Renal cortical epithelial cell (primary cell): ENCODE results near the gene NPIPB2. TPM values are rescaled to one million over a fixed set of nuclear protein-coding genes. Genes with fewer than 3 reads are reported as not detected.
"Not testable (repeated sequence)": the region's sequence is repeated elsewhere in the genome, so short reads cannot be mapped to it uniquely, and the experiment has no call there.

Experiments
- DNase-seq: peaks from one replicate; pipeline ENCODE4 v3.0.0-alpha.2; 2011; ENCODE audit warnings: low read depth
- total RNA-seq: library from RNA; depleted of rRNA; stranded (reverse); fragments of >200 nt; gene quantifications from 2 replicates; pipeline ENCODE4 v1.2.3, GENCODE V29; 2014

NPIPB2 gene
- total RNA-seq, 1 donor from 2014 or later: 4.0 TPM

DNA sequence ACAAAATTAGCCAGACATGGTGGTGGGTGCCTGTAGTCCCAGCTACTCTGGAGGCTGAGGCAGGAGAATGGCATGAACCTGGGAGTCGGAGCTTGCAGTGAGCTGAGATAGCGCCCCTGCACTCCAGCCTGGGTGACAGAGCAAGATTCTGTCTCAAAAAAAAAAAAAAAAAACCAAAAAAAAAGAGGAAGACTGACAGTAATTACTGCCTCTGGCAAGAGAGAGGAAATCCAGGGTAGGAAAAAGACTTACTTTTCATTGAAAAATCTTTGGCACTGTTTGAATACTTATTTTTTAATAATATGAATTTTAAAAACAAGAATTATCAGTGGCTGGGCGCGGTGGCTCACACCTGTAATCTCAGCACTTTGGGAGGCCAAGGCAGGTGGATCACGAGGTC is 20.6 kb upstream of the NPIPB2 start:
- DNase-seq: not testable (repeated sequence)

DNA sequence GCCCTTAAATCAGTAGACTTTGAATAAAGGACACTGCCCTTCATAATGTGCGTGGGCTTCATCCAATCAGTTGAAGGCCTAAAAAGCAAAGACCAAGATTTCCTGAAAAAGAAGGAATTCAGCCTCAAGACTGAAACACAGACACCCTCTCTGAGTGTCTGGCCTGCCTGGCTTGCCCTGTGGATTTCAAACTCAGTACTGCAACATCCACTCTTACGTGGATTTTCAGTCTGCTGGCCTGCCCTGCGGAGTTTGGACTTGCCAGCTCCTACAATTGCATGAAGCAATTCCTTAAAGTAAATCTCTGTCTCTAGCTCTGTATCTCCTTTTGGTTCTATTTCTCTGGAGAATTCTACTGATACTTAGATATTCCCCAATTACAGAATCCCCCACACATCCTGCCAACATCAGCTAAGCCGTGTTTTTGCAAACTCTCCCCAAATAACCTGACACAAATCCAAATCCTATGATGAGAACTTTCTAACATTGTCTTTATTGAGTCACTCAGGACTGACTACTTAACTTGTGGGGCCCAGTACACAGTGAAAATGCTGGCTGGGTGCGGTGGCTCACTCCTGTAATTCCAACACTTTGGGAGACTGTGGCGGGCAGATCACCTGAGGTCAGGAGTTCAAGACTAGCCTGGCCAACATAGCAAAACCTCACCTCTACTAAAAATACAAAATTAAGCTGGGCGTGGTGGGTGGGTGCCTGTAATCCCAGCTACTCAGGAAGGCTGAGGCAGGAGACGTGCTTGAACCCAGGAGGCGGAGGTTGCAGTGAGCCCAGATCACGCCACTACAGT is 15.9 kb upstream of the NPIPB2 start:
- DNase-seq: no peak

DNA sequence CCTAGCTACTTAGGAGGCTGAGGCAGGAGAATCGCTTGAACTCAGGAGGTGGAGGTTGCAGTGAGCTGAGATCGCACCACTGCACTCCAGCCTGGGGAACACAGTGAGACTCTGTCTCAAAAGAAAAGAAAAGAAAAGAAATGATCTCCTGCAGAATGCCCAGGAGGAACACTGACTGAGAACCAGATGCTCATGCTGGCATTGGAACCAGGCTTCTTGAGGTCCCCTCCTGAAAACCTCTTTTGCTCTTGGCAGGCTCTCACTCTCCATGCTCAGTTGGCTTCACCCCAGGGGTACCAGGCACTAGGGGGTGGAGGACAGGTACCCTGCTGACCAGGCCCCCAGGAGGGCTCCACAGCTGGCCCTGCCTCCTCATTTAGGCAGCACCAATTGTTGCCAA is 14.7 kb upstream of the NPIPB2 start:
- DNase-seq: no peak

DNA sequence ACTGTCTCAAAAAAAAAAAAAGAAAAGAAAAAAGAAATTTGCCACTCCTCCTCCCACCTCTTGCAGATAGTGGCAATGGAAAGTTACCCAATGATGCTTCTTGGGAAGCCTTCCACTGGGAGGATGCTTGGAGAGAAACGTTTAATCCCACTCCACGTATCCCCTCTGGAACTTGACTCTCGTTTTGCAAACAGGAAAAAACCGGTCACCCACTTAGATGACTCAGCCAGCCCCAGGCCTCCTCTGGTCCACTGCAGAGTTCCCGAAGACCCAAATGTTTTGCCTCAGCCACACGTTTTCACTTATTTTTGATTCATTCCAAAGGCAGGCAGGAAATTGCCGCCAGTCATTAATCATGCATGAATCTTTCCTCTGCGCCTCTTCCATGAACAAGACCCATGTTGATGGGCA is 13.9 kb upstream of the NPIPB2 start:
- peak; percentile 87 for DNase-seq

DNA sequence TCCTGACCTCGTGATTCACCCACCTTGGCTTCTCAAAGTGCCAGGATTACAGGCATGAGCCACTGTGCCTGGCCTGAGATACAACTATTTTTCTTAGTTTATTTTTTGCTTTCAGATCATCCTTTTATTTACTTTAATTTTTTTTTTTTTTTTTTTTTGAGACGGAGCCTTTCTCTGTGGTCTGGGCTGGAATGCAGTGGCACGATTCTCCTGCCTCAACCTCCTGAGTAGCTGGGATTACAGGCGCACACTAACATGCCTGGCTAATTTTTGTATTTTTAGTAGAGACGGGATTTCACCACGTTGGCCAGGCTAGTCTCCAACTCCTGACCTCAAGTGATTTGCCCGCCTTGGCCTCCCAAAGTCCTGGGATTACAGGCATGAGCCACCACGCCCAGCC is 11.7 kb upstream of the NPIPB2 start:
- DNase-seq: not testable (repeated sequence)

DNA sequence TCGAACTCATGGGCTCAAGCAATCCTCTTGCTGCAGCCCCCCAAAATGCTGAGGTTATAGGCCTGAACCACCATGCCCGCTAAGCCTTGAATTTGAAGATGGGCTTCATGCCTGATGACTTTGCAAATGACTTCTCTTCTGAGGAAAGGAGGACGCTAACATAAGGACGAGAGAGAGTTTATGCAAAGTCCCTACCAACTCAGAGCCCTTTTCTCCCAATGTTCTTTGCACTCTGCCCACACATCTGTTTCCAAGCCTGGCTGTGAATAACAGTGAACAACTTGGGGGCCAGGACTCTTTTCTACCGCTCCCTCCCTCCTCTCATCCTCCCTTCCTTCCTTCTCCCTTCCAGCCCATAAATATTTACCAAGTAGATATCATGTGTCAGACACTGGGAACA is 8.5 kb upstream of the NPIPB2 start:
- no peak for DNase-seq

DNA sequence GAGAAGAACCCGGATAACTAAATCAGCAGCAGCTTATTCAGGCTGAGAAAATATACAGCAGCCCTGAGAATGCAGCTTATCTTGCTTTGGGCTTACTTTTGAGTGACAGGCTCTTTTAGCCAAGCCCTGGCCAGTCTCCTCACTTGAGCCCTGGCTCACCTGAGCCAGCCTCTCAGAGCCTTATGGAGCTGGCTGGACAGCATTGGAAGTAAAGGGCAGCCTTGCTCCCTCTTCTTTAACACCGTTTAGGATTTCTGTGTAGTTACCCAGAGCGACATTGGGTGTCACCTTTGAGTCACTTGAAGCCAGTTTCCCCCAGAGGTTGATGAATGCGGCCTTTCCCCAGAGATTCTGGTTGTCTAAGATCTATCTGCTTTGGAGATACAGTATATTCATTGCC is 7.7 kb upstream of the NPIPB2 start:
- DNase-seq: peak; percentile 51

DNA sequence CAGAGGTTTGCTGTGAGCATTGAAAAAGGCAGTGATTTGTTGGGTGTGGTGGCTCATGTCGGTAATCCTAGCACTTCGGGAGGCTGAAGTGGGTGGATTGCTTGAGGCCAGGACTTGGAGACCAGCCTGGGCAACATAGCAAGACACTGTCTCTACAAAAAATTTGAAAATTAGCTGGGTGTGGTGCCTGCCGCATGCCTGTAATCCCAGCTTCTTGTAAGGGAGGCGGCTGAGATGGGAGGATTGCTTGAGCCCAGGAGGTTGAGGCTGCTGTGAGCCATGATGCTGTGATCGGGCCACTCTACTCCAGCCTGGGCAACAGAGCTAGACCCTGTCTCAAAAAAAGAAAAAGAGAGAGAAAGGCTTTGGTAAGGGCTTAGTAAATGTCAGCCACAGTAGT is 7.0 kb upstream of the NPIPB2 start:
- DNase-seq: no peak

DNA sequence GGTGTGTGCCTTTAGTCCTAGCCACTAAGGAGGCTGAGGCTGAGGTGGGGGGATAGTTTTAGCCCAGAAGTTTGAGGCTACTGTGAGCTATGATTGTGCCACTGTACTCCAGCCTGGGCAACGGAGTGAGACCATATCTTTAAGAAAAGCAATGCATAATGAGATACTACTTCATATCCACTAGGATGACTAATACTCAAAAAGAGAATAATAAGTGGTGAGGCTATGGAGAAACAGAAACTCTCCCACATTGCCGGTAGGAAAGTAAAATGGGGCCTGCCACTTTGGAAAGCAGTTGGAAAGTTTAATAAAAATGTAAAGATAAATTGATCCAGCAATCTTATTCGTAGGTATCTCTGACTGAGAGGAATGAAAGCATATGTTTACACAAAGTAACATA is 4.6 kb upstream of the NPIPB2 start:
- DNase-seq: peak; percentile 52

DNA sequence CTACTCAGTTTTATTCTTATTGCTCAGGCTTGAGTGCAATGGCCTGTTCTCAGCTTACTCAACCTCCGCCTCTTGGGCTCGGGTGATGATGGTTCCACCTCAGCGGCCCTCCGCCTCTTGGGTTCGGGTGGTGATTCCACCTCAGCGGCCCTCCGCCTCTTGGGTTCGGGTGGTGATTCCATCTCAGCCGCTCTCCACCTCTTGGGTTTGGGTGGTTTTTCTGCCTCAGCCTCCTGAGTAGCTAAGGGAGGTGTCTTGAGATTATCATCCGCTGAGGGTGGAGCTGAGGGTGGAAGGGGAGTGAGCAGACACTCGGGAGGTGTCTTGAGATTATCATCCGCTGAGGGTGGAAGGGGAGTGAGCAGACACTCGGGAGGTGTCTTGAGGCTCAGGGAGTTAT is 14.5 kb downstream of the NPIPB2 start:
- not testable (repeated sequence) for DNase-seq

DNA sequence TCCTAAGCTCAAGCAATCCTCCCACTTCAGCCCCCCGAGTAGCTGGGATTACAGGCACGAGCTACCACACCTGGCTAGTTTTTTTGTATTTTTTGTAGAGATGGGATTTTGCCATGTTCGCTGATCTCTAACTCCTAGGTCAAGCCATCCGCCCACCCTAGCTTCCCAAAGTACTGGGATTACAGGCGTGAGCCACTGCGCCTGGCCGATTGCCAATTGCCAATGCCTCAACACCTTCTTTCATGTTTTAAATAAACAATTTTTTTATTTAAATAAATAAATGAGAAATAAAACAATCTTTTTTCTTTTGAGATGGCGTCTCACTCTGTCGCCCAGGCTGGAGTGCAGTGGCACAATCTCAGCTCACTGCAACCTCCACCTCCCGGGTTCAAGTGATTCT is 17.8 kb downstream of the NPIPB2 start:
- DNase-seq: not testable (repeated sequence)

DNA sequence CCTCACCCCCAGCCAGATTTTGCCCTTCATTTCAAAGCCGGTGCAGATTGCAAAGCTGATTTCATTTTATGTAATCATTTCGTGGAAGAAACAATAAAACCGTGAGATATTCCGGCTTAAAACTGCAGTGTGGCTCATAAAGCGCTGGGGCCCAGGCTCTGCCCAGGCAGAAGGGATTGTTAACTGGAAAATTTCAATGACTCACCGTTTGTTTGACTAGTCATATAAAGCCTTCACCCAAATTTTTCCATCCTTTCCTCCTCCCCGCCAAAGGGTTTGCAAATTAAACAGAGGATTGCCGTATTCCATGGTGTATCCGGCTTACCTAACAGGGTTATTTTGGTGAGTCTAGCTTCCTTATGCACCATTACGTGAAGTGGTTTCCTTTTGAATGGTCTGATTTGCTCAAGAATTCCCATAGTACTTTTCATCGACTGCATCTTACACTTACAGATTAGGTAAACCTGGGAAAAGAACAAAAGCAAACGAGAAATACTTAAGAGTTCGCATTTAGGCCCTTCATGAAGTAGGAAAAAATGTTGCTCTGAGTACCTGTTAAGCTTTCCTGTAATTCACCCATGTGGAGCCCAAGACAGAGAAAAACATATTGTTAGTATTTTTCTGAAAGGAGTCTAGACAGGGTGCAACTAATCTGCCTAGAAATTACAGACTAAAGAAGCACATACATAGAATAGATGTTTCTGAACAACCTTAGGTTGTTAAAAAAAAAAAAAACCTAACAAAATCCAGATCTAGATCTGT is 25.1 kb downstream of the NPIPB2 start:
- DNase-seq: peak; percentile 57

DNA sequence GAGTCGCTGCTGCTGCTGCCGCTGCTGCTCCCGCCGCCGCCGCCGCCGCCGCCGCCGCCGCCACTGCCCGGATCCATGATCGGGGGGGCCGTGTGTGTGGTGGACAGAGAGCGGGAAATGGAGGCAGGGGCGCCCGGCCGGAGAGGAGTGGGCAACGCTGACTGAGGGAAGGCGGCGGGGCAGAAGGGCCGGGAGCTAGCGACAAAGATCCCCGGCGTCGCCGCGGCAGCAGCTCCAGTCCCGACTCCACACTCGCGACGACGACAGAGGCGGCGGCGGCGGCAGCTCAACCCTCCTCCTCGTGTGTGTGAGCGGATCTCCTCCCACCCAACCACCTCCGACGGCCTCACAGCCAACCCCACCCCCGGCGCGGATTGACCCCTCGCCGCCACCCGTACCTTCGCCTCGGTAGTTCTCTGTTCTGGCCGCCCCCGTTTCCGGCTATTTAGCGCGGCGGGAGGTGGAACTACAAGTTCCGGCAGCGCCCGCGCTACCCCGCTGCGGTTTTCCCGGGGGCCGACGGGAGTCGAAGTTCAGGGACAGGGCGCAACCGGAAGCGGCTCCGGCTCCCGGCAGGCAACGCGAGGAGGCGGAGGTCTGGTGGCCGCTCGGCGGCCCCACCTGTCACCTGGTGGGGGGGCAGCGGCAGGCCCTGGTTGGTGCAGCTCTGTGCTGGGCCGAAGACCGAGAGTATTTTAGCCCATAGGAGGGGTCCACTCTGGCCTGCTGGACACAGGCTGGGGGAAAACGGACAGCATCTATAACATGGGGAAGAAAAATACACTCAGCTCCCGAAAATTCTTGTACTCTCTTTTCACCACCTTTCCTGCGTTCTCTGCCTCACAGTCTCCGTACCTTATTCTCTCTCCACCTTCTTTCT is 26.0 kb downstream of the NPIPB2 start, which contains the start of gene GSPT1:
TSS of gene GSPT1 (minus strand) at position 313 of the 880 bp plus-strand sequence. CDS start at position 77, 236 bp downstream.
- DNase-seq: peak; percentile 90

DNA sequence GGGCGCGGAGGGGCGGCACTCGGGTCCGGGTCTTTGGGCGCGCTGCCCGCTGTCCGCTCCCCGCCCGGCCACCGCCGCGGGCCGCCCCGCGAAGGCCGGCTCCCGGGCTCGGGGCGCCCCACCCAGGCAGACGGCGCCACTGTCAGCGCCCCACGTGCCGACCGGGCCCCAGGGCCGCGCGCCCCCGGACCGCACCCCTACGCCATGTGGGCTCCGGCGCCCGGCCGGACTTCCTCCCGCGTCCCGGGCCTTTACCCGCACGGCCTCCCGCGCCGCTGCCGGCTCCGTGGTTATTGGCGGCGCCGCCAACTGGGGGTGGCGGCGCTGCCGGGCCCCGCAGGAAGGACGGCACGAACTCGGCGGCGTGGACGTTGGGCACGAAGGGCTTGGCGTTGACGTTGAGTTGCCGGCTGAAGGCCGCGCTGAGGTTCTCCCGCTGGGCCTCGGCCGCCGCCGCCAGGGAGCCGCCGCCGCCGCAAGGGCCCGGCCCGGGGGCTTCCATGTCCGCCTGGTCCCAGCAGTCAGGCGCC is 26.7 kb downstream of the NPIPB2 start:
- DNase-seq: no peak

DNA sequence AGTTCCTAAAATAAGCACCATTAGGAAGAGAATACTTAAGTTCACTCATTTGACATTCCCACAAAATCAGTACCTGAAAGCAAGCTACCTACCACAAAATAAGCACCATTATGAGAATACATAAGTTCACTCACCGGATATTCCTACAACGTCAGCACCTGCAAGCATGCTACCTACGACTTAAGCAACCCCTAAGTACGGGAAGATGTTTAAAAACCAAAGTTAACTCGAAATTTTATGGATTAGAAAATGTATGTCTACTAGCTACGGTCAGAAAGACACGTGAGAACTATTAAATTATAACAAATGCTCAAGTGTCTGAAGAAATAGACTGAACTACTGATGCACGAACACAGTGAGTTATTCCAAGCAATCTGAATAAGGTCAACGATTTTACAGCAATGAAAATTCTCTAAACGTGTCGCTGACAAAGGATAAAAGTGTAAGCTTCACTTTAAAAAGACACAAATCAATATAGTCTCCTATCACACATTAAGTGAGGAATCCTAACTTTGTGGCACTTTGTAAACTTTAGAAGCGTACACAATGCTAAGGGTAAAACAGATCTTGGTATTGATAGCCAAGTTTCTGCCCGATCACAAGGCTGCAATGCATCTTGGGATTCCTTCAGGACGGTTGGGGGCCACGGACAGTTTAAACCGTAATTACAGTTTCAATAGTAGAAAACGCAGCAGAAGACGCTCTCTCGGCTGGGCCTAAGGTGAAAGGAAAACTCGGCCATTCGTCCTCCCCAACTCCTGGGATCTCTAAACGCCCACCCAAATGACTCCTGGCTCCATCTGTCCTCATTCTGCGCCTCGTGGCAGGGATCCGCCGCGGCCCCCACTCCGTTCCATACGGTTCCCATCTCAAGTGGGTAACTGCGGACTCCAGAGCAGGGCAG is 27.4 kb downstream of the NPIPB2 start:
- DNase-seq: no peak

DNA sequence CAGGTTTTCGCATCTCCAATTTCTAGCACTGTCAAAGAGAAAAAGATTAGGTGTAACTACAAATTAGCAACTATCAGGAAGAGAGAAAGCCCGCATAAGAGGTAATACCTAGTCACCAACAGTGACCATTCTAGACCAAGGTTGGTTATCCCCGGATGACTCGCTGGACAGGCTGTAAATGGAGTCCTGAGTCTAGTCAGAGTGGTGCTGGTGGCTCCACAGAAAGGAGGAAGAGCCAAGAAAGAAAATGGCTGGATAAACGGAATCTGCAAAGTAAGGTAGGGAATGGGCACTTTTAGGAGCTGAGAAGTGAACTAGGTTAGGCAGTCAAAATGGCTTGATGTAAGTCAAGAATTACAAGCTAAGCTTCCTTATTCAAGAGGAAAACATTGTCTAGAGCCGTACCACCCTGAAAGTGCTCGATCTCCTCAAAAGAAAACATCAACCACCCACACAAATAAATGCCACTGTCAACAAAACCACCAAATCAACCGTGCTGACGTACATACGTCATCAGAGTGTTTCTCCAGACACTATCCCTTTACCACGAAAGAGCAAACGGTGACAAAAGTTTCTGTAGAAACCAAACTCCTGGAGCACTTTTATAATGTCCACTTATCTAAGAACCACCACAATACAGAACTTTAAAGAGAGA is 28.3 kb downstream of the NPIPB2 start:
- peak; percentile 36 for DNase-seq

DNA sequence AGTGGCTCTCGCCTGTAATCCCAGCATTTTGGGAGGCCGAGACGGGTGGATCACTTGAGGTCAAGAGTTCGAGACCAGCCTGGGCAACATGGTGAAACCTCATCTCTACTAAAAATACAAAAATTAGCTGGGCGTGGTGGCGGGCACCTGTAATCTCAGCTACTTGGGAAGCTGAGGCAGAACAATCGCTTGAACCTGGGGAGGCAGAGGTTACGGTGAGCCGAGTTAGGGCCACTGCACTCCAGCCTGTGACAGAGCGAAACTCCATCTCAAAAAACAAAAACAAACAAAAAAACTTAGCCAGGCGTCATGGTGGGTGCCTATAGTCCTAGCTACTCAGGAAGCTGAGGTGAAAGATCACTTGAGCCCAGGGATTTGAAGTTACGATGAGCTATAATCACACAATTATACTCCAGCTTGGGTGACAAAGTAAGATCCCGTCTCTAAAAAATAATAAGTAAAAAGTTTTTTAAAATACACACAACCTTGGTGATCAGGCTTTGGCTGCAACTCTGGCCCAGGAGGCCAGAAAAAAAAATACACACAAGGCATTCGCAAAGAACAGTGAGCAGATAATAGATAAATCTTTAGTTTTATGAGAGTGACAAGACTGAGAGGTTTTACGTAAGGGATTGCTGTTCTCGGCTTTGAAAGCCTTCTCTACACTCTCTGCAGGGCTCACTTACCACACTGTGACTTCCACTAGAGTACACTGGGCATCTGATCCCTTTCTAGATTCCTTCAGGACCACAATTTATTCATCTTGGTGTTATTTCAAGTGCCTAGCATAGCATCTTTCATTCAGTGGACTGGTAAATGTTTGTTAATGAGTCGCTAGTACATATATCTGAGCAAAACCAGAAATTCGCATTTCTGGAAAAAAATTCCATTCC is 31.9 kb downstream of the NPIPB2 start:
- DNase-seq: peak; percentile 33

DNA sequence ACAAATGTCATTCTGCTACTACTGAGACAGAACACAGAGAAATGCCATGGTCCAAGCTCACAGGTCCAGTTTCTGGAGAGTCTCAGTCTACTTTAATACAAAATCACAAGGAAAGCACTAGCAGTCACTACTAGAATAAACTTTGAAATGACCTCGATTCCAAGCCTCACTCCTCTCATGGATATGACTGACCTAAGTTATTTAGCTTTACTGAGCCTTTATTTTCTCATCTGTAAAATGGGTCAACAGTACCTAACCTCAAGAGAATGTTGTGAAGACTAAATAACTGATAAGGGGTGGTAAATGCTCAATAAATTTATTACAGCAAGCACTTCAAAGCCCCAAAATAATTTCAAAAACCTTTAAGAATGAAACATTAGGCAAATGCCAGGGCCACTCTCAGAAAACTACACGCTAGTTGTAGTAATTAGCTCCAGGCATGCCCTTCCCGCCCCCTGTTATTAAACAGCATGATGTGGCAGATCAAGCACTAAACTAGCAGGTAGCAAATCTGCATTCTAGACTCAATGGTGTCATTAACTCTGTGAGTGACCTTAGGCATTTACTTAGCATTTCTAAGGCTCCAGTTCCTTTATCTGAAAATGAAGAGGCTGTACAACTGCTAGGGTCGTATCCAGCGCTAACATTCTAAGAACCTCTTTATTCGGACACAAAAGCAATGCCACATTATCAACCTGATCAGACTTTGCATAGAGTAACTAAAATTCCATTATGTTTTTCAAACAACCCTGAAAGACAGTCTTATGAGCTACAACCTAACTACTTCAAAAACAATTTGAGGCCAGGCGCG is 34.5 kb downstream of the NPIPB2 start:
- no peak for DNase-seq
